Measurements from ENCODE around the gene LRP1B.

The LRP1B gene

DNA sequence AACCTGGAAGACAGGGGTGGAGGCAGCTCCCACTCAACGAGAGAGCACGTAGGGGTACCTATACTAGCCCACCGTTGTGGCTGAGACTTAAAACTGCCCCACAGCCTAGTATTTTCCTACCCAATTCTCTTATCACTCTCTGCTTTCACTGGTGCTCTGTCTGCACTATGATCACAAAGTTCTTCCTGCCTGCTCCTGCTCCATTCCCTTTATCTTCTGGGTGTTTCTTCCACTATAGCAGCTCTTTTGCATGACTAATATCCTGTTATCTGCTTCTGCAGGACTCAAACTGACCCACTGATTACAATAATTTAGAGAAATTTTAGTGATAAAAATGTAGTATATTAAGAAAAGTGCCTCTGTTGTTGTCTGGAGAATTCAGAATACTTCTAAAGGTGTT lies 184.8 kb downstream of the LRP1B start:
- no peak for DNase-seq

DNA sequence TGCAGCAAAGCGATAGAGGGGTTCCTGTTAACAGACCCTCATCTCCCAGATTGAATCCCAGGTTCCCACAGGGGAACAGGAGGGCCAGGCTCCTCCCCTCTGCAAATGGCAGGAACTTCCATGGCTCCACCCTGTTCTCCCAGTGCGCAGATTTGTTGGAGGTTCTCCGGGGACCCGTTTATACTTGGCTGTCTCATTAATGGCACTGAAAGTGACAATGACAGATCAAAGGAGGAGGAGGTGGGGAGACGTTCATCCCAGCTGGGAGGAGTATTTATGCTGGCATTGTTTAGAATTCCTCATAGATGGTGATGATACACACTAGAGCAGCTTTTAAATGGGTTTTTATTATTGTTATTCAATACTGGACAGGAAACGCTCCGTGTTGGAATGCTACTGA lies 186.9 kb downstream of the LRP1B start:
- DNase-seq: no peak

DNA sequence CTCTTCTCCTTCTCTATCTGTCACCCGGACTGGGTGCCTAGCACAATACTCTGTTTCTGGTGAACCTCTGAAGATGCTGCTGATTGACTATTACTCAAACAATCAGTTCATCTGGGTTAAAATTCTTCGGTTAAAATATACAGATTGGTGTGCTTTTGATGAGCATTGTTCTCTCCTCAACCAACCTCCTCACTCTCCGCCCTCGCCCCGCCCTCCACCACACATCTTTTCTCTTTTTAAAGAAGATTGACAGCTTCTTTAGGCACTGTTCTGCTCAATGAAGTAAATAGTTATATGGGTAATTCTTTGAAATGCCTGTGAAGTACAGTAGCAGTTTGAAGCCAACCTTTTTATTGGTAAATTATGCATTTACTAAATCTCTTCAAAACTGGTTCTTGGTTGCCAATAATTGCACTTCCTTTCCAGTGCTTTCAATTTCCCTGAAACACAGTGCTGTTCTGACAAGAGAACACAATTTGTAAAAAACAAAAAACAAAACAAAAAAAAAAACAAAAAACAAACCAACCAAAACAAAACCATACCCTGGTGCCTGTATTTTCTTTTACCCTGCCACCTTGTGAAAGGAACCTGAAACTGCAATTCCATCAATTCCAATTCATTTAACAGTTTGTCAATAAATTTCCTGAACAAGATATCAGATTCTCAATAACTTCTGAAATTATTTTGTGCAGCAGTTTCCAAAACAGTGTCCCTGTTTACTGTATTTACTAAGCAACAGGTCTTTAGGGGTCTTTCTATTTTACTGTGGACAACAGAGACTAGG lies 188.6 kb downstream of the LRP1B start:
- no peak for DNase-seq

DNA sequence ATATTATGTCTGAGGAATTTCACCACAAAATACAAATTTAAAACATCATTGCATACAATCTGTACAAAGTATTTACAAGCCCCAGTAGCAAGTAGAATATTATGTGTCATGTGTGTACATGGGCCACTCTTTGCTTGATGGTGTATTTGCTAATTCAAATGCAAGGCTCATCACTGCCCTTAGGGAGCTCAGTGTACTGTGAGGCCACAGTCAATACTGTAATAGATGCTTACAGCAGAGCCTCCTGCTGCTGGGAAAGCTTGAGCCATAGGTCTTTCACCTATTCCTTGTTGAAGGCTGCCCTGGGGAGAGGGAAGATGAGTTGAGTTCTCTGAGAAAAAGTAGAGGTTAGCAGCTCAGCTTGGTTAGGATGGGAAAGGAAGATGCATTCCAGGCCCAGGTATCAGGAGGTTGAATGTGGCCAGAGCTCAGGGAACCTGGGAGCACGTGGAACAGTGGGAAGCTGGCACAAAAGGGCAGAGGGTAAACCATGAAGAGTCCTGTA lies 189.6 kb downstream of the LRP1B start:
- no peak for DNase-seq

DNA sequence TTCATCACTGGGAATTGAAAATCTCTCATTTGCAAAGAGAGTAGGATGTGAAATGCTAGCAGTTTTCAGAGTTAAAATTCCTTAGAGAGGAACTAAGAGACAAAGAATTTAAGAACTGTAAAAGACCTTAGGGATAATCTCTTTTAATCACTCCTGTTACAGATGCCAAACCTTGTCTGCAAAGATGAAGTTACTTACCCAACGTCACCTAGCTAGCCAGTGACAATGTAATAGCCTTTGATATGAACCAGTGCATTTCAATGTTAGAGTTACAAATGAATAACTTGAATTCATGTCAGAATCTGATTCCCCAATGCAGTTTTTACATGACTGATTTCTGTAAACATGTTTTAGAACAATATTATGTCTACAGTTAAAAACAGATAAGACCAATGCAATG lies 190.1 kb downstream of the LRP1B start:
- no peak for DNase-seq

DNA sequence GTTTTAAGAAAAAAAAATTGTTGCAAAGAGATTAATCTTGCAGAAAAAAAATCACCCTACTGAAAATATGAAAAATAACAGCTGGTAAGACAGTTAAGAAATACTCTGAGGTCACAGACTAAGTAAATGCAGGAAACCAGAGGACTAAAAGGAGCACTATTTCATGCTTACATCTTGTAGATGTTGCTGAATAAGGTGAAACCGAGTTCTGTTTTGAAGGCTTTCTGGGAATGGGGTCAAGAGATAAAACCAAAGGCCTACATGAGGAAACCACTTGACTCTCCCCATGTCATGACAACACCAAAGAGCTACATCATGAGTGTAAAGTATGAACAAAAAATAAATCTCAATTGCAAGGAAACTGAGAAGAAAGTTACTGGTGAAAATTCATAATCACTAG lies 197.6 kb downstream of the LRP1B start:
- DNase-seq: no peak

DNA sequence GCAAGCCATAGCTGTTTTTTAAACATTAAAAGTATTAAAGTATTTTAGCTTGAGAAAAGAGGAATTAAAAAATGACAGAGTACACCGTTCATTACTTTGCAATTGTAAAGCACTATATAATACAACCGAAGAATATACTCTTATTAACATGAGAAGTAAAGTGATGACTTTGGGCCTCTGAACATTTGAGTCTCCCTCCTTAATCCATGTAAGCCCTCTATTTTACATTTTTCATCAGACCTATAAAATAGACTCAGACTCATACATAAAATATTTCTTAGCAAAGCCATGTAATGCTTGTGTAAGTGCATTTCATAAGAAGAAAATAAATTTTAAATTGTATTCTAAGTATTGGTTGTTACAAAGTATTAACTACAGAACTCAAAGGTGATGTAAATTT lies 198.6 kb downstream of the LRP1B start:
- DNase-seq: no peak

DNA sequence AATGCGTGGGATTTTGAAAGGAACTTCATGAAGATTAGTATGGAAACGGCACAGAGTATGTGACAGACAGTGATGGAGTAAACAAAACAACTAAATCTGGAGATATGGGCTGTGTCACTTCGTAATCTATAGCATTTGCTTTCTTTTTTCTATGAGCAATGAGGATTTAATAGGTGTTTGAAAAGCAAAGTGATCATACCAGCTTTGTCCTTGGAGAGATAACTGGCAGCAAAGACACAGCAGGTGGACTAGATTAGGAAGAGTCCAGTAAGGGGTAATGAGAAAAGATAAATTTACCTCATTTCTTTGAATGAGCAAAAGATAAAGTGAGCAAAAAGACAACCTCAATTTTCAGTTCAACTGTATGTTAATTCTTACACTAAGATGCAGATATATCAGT lies 199.0 kb downstream of the LRP1B start:
- no peak for DNase-seq

DNA sequence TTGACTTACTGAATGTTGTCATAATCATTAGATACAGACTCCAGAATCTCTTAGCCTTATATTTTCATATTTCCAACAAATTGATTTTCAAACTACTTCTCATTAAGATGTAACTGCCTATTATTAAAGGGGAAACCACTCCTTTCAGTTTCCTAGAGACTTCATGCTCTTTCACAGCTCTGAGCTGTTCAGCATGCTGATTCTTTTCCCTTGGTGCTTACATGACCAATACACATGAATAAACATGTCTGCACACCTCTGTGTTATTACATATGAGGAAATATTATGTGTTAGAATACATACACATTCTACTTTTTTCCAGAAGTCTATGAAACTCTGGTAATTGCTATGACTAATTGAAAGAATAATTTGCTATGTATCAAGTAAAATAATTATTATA lies 200.0 kb downstream of the LRP1B start:
- no peak for DNase-seq

DNA sequence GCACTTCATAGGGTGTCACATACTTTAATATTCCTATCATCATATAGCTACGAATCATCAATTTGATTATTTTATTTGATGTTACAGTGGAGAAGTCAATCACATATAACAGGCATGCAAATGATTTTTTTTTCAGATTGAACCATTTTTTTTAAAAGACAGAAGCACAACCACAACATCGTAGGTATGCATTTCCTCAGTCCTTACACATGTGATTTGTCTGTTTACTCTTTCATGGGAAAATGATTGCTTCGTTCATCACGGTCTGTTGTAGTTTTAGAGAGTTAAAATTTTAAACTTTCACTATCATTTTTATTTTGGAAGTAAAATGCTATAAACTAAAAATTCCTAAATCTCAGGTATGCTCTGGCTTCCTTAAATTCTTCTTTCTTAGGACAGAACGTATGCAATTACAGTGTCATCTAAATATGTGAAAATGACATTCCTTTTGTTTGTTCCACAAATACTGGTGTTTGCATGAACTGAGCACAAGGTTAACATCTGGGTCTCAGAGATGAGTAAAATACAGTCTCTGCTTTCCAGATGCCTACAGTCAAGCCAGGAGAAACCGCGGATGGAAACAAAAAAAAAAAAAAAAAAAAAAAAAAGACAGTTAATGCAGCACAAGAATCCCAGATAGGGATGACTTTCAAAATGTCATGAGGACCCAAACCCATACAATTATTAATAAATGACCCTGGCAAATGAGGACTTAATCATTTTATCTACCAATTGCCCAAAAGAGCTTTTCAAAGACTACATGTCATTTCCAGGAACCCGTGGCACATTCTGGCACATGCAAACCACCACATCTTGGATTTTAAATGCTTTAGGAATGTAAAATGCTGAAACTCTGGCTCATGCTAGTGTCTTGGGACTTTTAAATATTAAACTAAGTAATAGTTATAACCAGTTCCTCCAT lies 201.2 kb downstream of the LRP1B start:
- DNase-seq: no peak

DNA sequence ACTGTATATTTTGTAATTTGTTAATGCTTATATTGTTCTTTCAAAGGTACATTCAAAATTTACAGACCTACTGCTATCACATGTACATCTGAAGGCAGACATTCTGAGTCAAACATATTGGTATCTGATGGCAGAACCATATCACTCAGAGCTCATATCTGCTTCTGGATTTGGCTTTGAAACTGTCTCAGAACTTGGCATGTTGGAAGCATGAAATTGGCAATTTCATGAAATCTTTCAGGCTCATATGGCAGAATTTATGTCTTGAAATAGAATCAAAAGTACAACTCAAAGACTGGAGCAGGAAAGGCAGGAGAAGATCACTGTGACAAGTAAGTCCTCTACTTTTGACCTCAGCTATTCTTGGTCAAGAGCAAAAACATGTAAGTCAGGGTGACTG lies 202.3 kb downstream of the LRP1B start:
- DNase-seq: no peak

DNA sequence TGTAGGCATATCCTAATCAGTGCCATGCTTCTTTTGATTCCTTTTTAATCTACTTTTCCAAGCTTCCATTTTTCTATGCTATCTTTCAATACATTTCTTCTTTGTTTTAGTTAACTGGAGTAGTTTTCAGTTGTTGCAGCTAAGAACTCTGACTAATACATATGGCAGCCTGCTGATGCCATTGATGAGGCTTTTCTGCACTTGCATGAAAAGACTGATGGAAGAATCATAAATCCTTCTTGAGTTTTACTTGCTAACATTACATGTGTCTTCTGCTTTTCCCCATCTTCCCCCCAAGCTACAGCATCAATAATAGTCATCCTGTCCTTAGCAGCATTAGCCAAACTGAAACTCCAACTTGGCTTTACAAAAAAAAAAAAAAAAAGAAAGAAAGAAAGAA lies 203.3 kb downstream of the LRP1B start:
- DNase-seq: no peak

DNA sequence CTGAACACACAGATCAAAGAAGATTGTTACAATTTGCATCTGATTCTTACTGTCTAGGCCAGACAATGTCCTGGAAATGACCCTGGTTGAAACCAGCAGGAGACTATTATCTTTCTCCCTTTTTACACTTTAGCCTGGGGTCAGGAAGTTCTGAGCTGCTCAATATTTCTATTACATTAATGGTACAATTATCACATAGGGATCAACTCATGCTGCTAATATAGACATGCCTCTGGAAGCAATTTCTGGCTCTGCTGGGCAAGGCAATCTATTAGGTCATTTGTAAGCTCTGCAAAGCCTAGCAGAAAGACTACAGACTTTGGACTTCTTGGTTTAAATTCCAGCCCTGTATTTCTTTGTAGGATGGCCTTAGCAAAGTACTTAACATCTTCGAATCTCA lies 205.3 kb downstream of the LRP1B start:
- no peak for DNase-seq

DNA sequence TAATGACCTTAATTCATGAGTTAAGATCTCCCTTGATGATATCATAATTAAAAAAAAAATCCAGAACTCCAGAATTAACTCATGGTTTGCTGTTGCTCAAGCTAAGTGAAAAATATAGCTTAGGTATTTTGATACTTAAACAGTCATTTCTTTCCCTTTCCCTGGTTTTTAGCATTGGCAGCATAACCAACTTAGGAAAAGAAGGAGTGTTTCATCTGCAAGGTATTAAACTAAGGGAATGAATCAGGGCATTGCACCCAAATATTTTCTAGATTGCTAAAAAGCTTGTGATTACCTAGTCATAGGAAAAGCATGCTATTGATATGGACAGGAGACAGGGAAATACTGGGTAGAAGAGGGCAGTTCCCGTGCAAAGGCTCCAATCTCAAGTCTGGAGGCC lies 207.2 kb downstream of the LRP1B start:
- DNase-seq: no peak

DNA sequence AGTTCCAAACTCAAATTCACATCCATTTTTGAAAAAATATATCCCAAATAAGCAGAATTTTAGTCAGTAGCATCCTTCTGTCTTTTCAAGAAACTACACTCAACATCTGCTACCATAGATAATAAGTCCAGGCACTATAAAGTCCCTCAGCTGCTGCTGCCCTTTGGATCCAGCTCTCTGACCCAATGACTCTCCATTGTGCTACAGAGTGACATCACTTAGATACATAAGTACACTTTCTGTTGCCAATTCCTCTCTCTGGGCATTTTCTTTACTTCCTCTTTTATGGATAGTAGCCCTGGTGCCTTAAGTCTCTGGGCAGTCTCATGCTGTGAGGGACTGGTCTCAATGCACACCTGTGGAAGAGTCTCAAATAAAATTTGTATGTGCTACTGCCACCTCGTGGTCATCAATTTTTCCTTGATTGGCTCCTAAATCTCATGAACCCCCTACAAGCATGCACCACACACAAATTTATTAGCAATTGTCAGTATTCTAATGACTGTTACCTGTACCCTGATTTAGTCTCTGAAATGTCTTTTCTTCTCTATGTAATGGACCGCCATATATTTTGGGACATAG lies 219.2 kb downstream of the LRP1B start:
- no peak for DNase-seq

DNA sequence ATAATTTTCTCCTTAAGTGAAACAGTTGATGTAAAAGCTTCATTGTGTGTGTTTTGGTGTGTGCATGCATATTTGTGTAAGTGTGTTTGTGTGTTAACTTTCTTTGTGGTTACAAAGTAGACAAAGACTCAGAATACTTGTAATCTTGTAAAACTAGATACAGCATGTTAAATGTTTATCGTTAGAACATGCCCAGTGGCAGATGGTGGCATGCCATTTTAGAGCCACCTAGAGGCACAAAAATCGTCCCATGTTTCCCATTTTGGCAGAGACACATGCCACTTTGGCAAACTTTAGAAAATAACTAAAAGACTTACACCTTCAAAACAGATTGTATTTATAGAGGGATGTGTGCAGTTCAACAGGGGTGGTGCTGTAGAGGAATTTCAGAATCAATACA lies 224.1 kb downstream of the LRP1B start:
- no peak for DNase-seq

DNA sequence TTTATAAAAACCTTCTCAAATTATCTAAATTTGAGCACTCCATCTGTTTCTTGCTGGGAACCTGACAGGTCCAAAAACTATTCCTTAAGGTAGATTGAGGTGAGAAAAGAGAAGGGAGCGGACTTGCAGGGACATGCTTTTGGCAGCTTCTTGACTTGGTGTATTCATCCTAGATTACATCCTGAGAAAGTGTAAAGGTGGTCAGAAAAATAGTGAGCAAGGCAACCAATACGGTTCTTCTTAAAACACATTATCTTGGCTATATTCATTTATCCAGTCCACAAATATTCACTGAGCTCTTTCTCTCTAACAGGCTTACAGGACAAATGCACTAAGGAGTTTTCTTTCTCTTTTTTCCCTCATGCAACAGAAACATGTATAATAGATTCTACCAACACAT lies 230.0 kb downstream of the LRP1B start:
- no peak for DNase-seq

DNA sequence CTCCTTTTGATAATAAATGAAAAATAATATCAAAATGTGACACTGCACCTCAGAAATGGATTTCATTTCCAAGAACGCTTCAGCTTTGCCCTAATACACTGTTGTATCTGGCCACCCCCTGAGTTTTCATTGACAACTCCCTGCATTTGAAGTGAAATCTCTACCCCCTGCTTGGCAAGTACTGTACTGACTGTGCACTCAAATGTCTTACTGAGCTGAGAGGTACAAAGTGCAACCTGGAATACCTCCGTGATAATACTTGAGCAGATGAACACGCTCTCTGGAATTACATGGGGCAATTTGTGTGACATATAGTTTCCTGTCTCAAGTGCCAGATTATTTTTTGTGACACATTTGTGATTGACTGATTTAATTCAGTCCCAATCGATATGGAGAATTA lies 231.1 kb downstream of the LRP1B start:
- DNase-seq: no peak

DNA sequence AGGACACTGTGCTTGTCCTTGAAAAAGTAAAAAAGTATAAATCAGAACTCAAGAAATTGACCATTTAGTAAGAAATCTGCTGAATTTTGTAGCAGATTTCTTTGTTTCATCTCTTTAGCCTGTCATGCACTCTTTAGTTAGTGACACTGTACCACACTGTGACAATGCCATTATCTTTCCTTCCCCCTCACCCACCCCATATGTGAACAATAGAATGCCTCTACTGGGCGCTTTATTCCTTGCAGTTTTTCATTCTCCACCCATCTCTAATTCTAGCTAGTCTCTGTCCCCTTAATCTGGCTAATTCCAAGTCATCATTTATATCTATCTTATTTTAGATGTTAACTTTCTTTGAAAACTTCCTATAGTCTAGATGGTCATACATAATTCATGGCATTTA lies 241.0 kb downstream of the LRP1B start:
- no peak for DNase-seq

DNA sequence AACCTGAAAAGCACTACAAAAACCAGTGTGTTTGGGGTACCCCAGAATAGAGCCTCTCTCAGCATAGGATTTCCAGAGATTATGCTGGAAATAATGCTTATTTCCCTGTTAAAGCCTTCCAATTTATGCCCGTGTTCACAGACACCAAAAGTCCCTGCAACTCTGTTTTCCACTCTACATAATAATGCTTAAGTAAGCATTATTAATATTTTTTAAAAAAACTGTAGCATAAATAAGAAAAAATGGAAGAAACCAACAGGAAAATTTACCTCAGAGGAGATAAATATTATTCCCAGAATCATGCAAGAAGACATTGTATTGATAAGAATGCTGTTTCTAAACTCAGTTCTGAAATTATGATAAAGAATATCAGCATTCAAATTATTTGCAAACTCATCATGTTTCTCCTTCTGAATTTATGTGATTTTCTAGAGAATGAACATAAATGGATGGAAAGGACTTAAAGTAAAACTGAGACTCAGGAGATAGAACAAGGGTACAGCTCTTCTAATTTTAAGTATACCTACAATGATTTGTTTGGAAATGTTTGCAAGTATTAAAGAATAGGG lies 241.7 kb downstream of the LRP1B start:
- no peak for DNase-seq

DNA sequence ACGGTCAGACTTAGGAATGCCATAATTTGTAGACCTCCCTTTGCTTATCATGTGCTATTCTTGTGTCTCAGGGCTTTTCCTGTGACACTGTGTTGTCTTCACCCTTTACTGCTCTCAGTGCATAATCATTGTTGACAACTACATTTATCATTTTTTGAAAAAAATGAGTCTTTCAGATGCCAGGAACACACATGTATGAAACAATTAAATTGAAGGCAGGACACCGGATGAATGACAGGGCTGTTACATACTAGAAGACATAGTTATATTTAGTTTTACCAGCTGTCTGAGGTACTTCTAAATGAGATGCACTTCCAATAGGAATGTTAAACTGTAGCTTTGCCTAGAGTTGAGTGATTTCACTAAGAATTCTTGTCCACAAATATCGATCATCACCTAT lies 243.5 kb downstream of the LRP1B start:
- no peak for DNase-seq

DNA sequence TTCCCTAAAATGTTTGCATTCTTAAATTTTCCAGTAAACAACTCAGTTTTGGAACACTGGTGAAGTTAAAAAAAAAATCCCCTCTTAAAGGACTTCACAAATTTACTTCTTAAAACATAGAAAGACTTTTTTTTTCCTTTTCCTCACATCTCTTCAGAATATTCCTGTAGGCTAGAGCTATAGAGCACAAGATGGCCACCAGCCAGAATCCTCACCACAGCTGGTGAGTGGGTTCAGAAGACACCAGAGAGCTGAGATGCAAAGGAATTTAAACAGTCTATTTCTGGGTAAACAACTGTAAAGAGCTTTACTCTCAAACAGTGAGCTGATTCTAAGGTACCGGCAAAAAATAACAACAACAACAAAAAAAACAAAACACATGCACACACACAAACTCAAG lies 252.8 kb downstream of the LRP1B start:
- no peak for DNase-seq

DNA sequence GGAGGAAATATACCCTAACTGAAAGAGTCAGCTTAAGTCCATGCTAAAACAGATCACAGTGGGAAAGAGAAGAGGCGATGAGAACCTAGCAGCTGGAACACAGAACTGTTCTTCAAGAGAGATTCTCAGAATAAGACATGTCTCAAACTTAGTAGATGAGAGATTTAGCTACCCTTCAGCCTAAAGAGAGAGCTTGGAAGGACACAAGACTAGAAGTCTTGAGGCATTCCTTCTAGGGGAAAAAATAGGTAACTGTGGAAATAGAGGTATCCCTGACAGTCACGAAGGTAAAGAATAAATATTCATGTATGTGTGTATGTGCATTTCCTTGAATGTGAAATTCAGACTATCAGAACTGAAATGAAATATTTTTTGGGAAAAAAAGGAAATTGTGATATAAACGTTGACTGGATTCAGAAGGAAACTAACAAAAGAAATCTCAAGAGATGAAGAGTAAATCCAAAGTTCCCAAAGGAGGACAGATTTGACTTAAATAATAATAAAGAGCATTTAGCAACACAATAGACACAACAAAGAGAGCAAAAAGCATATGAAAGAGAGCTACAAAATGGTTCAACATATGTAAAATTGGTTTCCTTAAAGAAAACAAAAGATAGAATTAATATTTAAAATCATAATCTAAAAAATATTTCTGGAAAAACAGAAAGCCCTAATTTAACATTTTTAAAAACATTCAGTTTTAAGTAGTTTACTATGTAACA lies 258.7 kb downstream of the LRP1B start:
- no peak for DNase-seq
